HepG2 (cell line): Measurements from ENCODE around the gene VAV2. TPM values are rescaled to one million over a fixed set of nuclear protein-coding genes. Genes with fewer than 3 reads are reported as not detected.

Experiments
- BRD4 ChIP-seq: sonication (generic); formaldehyde crosslinking; IDR thresholded peaks from 2 replicates; pipeline ENCODE4 v1.4.0; 2020; ENCODE audit warnings: missing genetic modification reagents
- CSRNP2 ChIP-seq: sonication (generic); formaldehyde crosslinking; conservative IDR thresholded peaks from 2 replicates; pipeline ENCODE4 v1.8.0; 2022; ENCODE audit warnings: low read depth, missing genetic modification reagents
- IRF1 ChIP-seq: sonication (generic); formaldehyde crosslinking; IDR thresholded peaks from 2 replicates; pipeline ENCODE4 v1.4.0; 2020; ENCODE audit warnings: low read depth, mild to moderate bottlenecking, missing genetic modification reagents
- KDM4B ChIP-seq: sonication (generic); formaldehyde crosslinking; IDR thresholded peaks from 2 replicates; pipeline ENCODE4 v1.4.0; 2020; ENCODE audit warnings: missing genetic modification reagents
- KLF12 ChIP-seq: sonication (generic); formaldehyde crosslinking; IDR thresholded peaks from 2 replicates; pipeline ENCODE4 v1.4.0; 2020; ENCODE audit warnings: missing genetic modification reagents, borderline replicate concordance
- MAFK ChIP-seq, 2 experiments: IDR thresholded peaks in 1 of 2; conservative IDR thresholded peaks in 1 of 2; 2 replicates each; pipeline ENCODE4 v1.6.1; 2011; ENCODE audit warnings: improper control_type of control experiment in 2 of 2, low read length in 2 of 2
- POGK ChIP-seq: sonication (generic); formaldehyde crosslinking; conservative IDR thresholded peaks from 2 replicates; pipeline ENCODE4 v1.8.0; 2022; ENCODE audit warnings: mild to moderate bottlenecking, moderate library complexity, missing genetic modification reagents
- POGZ ChIP-seq: sonication (generic); formaldehyde crosslinking; IDR thresholded peaks from 2 replicates; pipeline ENCODE4 v1.4.0; 2020; ENCODE audit warnings: mild to moderate bottlenecking, missing genetic modification reagents
- RXRA ChIP-seq: sonication (generic); formaldehyde crosslinking; IDR thresholded peaks from 2 replicates; pipeline ENCODE4 v1.5.1; 2020; ENCODE audit warnings: missing genetic modification reagents
- SNAI1 ChIP-seq: sonication (generic); formaldehyde crosslinking; IDR thresholded peaks from 2 replicates; pipeline ENCODE4 v1.5.0; 2020; ENCODE audit warnings: mild to moderate bottlenecking, missing genetic modification reagents, borderline replicate concordance
- SP2 ChIP-seq: sonication (generic); formaldehyde crosslinking; IDR thresholded peaks from 2 replicates; pipeline ENCODE4 v1.5.1; 2020; ENCODE audit warnings: mild to moderate bottlenecking, missing genetic modification reagents
- ZBTB44 ChIP-seq: sonication (generic); formaldehyde crosslinking; IDR thresholded peaks from 2 replicates; pipeline ENCODE4 v1.4.0; 2020; ENCODE audit warnings: missing genetic modification reagents
- ZMYM2 ChIP-seq: sonication (generic); formaldehyde crosslinking; IDR thresholded peaks from 2 replicates; pipeline ENCODE4 v1.8.0; 2022; ENCODE audit warnings: mild to moderate bottlenecking, missing genetic modification reagents
- ZNF234 ChIP-seq: sonication (generic); formaldehyde crosslinking; conservative IDR thresholded peaks from 2 replicates; pipeline ENCODE4 v1.5.1; 2020; ENCODE audit warnings: mild to moderate bottlenecking, missing genetic modification reagents
- ZNF292 ChIP-seq: sonication (generic); formaldehyde crosslinking; IDR thresholded peaks from 2 replicates; pipeline ENCODE4 v1.8.1; 2022; ENCODE audit warnings: mild to moderate bottlenecking, low read depth, missing genetic modification reagents, borderline replicate concordance
- ZNF614 ChIP-seq: IDR thresholded peaks from 2 replicates; pipeline ENCODE4 v1.6.1; 2018; ENCODE audit warnings: missing biosample characterization, missing genetic modification reagents, inconsistent platforms, borderline replicate concordance
- ZNF639 ChIP-seq: conservative IDR thresholded peaks from 2 replicates; pipeline ENCODE4 v1.6.1; 2018; ENCODE audit warnings: missing genetic modification reagents
- ZNF704 ChIP-seq: sonication (generic); formaldehyde crosslinking; IDR thresholded peaks from 2 replicates; pipeline ENCODE4 v1.8.1; 2023; ENCODE audit warnings: mild to moderate bottlenecking, inconsistent platforms, moderate library complexity, missing genetic modification reagents, borderline replicate concordance
- ZNF773 ChIP-seq: sonication (generic); formaldehyde crosslinking; IDR thresholded peaks from 2 replicates; pipeline ENCODE4 v1.4.0; 2020; ENCODE audit warnings: missing genetic modification reagents, borderline replicate concordance
- ZNF781 ChIP-seq: sonication (generic); formaldehyde crosslinking; IDR thresholded peaks from 2 replicates; pipeline ENCODE4 v1.5.1; 2020; ENCODE audit warnings: borderline replicate concordance, mild to moderate bottlenecking, missing genetic modification reagents; ENCODE audit errors: not compliant biosample characterization
- polyA plus RNA-seq, 8 experiments: library from polyadenylated mRNA; depleted of rRNA in 3 of 8; stranded (reverse) in 7 of 8; unstranded in 1 of 8; fragments of >200 nt; fragmentation: Illumina TruSeq in 4 of 8; extraction: Trizol in 4 of 8; gene quantifications; 2 replicates each; pipeline versions ENCODE4 v1.2.1 to v1.2.3, GENCODE V29; 2011 to 2016; ENCODE audit warnings: low read depth in 4 of 8, missing spikeins in 1 of 8, mixed read lengths in 1 of 8; ENCODE audit not compliant: insufficient read depth in 1 of 8
- total RNA-seq, 5 experiments: library from RNA; depleted of rRNA; stranded (reverse); fragments of >200 nt; fragmentation: Illumina TruSeq; extraction: Trizol; gene quantifications; 2 replicates each; pipeline ENCODE4 v1.2.3, GENCODE V29; 2016; ENCODE audit warnings: low read depth in 1 of 5

VAV2 gene
- total and polyA plus RNA-seq, 2 of the 13 experiments (the other 11 are each of a cell fraction or from before 2014, with no cell fraction given) = 22.5 to 22.9 TPM

GRCh38 chr9:133888048-133888808 is 103.9 kb downstream of the VAV2 start (continued):
- TF ChIP-seq SP2 (CRISPR knock-in tag) = 0 out of 2 replicates have a peak, but pooled peaks have one; percentile 3
- peak; percentile 68; the same call in 1 of the 2 replicates for TF ChIP-seq ZNF704 (CRISPR knock-in tag)
- TF ChIP-seq BRD4 = peak; percentile 85
- no peak for TF ChIP-seq ZNF234 (CRISPR knock-in tag)
- peak; percentile 18 for TF ChIP-seq ZNF781 (CRISPR knock-in tag)
- TF ChIP-seq ZMYM2 (CRISPR knock-in tag) = no peak
- TF ChIP-seq RXRA (CRISPR knock-in tag) = peak; percentile 83
- no peak for TF ChIP-seq ZNF614 (CRISPR knock-in tag)
- no peak for TF ChIP-seq ZNF773
- TF ChIP-seq SNAI1 = no peak
- peak; percentile 67; the same call in 1 of the 2 replicates for TF ChIP-seq POGK (CRISPR knock-in tag)
- no peak for TF ChIP-seq ZBTB44 (CRISPR knock-in tag)
- TF ChIP-seq POGZ = no peak
- no peak for TF ChIP-seq CSRNP2 (CRISPR knock-in tag)
- 0 out of 2 replicates have a peak, but pooled peaks have one; percentile 55 for TF ChIP-seq KLF12
- TF ChIP-seq ZNF292 = peak; percentile 48; the same call in 1 of the 2 replicates
- TF ChIP-seq ZNF639 (CRISPR knock-in tag) = peak; percentile 41; the same call in 1 of the 2 replicates
- TF ChIP-seq IRF1 (CRISPR knock-in tag) = no peak
- no peak for TF ChIP-seq KDM4B (CRISPR knock-in tag)
- no peak for TF ChIP-seq MAFK (conservative IDR thresholded peaks at IDR 0.05 in 1 of 2, IDR thresholded peaks at IDR 0.05 in 1 of 2; ENCODE audit: low read length in 2 of 2)
